D721Med (cell line): ENCODE measurements around the gene RACGAP1.

Source experiments
- DNase-seq: peaks from one replicate; pipeline ENCODE4 v3.0.0; 2011; ENCODE audit warnings: low spot score; ENCODE audit not compliant: insufficient read length
- FAIRE-seq: peaks from 2 replicates; lab custom pipeline; 2011; peaks lifted over from hg19 to GRCh38; lab: Jason Lieb, UNC
- CTCF ChIP-seq: IDR thresholded peaks from 2 replicates; pipeline ENCODE4 v1.5.1; 2012; ENCODE audit warnings: mild to moderate bottlenecking, control low read depth; ENCODE audit not compliant: insufficient read depth; ENCODE audit errors: missing control alignments

The RACGAP1 gene

GRCh38 chr12:49974677-49975317, 50.5 kb downstream of the RACGAP1 start:
- DNase-seq (no peak), FAIRE-seq (no peak)
- no peak for TF ChIP-seq CTCF

- no peak for FAIRE-seq
- peak; percentile 60 for TF ChIP-seq CTCF
- DNase-seq: no peak
Measured at GRCh38 chr12:49974231-49974675, 51.0 kb downstream of the RACGAP1 start.

- DNase-seq (no peak), FAIRE-seq (no peak)
- TF ChIP-seq CTCF: no peak
Measured at GRCh38 chr12:49973361-49973830, 51.9 kb downstream of the RACGAP1 start.

GRCh38 chr12:49972641-49973360, 52.5 kb downstream of the RACGAP1 start, which contains the start of gene AQP6:
TSS of gene AQP6 (plus strand) at chr12:49972947. CDS start at chr12:49973174, 227 bp downstream.
- FAIRE-seq: no peak
- no peak for DNase-seq
- TF ChIP-seq CTCF: no peak

GRCh38 chr12:49972129-49972528, 53.2 kb downstream of the RACGAP1 start:
- FAIRE-seq (no peak), DNase-seq (no peak)
- no peak for TF ChIP-seq CTCF

GRCh38 chr12:49971141-49971540, 54.2 kb downstream of the RACGAP1 start:
- no peak for TF ChIP-seq CTCF
- no peak for FAIRE-seq
- DNase-seq: no peak

- TF ChIP-seq CTCF: no peak
- DNase-seq (no peak), FAIRE-seq (no peak)
Measured at GRCh38 chr12:49970658-49971057, 54.6 kb downstream of the RACGAP1 start.
